HG02970 (cell line): Measurements from ENCODE around the gene AGBL3.
"Not testable (repeated sequence)": the region's sequence is repeated elsewhere in the genome, so short reads cannot be mapped to it uniquely, and the experiment has no call there.

ENCODE experiments used
- ATAC-seq: cut with Tn5 transposase; IDR thresholded peaks from one replicate; pipeline ENCODE4 v1.9.1; 2021; ENCODE audit warnings: mild to moderate bottlenecking, moderate library complexity, moderate number of reproducible peaks; ENCODE audit not compliant: unreplicated experiment, low FRiP score

The AGBL3 gene

DNA sequence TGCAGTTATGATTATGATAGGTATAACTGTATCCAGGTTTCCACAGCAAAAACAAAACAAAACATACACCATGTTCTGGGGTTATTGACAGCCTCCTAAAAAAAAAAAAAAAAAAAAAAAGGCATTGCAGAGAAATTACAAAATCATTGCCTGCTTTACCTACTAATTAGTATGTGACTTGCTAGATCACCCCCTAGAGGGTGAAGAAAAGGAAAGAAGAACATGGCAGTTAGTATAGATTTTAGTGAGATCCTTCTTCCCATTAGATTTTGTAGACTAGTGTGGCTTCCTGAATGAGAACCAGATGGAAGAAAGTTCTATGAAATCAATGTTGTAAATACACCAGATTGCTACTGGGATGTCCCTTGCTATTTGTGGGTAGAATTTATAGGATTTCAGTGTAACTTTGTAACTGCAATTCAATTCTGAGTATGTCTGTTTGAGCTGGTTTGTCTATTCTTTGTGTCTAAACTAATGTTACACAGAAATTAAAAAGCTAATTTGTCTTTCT is 24.0 kb upstream of the AGBL3 start:
- no peak for ATAC-seq

GRCh38 chr7:134963036-134963435 is 23.3 kb upstream of the AGBL3 start:
- no peak for ATAC-seq

- no peak for ATAC-seq
These were observed 19.6 kb upstream of the AGBL3 start for GRCh38 chr7:134966691-134967090.

GRCh38 chr7:134968110-134968509 is 18.2 kb upstream of the AGBL3 start:
- ATAC-seq, result no peak

- not testable (repeated sequence) for ATAC-seq
These were observed 4.7 kb upstream of the AGBL3 start for GRCh38 chr7:134981645-134982044.

- ATAC-seq, result no peak
These were observed 380 bp upstream of the AGBL3 start for GRCh38 chr7:134985894-134986362.

GRCh38 chr7:134988161-134988560 is 1.9 kb downstream of the AGBL3 start:
- no peak for ATAC-seq

GRCh38 chr7:134991469-134992339 is 5.4 kb downstream of the AGBL3 start:
- ATAC-seq, result no peak

GRCh38 chr7:134992626-134993179 is 6.4 kb downstream of the AGBL3 start:
- ATAC-seq, result peak; percentile 47

GRCh38 chr7:134993877-134994456 is 7.7 kb downstream of the AGBL3 start:
- ATAC-seq, result no peak

DNA sequence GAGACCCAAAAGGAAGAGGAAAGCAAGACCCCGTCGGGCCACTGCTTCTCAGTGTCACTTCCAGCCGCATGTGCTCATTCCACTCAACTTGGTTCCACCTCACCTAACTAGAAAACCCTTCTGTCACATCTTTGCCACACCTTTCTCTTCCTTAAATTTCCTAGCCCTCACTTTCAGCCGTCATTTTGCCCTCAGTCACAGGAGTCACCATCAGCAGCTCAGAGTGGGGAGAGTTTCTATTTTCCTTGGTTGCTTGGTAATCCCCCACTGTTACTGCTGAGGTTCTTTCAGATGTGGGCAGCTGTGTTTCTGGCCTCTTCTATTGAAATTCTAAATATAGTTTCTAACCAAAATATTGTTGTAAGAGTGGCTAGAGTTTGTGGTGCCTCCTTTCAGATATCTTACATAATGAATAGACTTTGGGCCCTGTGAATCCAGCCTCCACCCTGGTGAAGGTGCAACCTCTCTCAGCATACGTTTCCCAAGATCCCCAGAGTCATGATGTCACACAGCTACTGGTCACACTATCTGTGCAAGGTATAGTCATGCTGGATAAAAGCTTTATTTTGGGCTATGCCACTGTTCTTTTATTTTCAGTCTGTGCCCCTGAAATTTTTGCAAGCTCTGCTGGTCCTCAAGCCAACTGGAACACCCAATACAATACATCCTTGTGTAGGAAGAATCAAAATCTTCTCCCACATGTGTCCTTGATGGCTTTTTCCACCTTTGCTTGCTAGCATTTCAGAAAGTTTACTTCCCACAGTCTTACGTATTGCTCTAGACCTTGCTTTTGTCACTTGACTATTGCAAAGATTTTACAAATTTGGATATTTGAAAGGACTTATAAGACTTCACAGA is 9.2 kb downstream of the AGBL3 start:
- peak; percentile 49 for ATAC-seq

- ATAC-seq, result peak; percentile 33
These were observed 9.8 kb downstream of the AGBL3 start for GRCh38 chr7:134996097-134996550.

DNA sequence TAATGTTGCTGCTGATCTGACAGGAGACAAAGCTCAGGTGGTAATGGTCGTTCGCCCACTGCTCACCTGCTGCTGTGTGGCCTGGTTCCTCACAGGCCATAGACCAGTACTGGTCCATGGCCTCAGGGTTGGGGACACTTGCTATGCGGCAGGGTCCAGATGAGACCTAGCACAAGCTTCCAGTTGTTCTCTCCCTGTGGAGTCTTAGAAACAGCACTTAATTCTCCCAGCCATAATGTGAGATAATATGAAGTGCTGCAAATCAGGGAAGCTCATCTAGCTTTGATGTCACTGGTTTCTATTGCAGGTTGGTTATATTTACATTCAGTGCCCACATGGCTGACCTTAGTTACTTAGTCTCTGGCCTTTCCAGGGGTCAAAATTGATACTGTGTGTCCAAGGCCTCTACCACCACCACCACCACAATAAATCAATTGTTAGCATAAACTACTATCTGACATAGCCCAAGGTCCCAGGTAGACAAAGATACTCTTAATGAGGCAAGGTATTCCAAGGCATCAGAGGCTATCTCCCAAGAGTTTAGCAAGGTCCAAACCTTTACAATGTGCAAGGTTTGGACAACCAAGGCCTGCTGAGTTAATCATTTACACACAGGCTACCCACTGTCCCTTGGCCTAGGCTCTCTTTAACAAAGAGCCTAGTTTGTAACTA is 11.0 kb downstream of the AGBL3 start:
- no peak for ATAC-seq

- no peak for ATAC-seq
These were observed 12.8 kb downstream of the AGBL3 start for GRCh38 chr7:134999136-134999535.

DNA sequence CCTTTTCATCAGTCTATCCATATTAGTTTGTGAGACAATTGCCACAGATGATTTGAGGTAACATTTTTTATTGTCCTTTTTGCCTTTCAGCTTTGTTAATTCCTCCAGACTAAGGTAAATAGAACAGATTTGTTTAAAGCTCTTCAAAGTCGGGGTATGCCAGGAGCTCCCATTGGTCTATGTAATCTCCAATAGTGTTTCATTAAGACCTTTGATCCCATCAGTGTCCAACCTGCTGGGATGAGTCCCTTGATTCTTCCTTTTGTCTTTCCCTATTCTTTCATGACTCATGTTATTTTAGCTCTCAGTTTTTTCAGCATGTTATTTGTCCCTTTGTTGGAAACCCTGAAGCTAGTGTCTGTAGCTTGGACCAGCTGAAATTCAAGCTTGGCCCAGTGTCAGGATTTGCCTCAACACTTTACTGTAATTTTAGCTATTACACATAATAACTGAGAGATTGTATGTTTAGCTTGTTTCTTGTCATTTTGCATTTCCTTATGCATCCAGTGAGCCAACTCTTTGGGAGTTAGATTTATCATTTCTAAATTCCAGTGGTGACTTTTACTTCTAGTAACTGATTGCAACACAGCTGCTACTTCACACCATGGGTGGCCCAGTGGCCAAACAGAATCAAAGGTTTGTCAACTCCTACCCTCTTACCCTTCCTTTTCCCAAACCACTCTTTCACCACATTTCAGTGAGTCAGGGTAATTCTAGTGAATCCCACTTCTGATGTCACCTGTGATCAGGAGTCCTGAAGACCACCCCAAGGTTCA is 15.3 kb downstream of the AGBL3 start:
- no peak for ATAC-seq

- ATAC-seq, result no peak
These were observed 25.9 kb downstream of the AGBL3 start for GRCh38 chr7:135012229-135012628.

GRCh38 chr7:135023622-135024021 is 37.3 kb downstream of the AGBL3 start:
- ATAC-seq, result no peak

GRCh38 chr7:135035252-135035651 is 48.9 kb downstream of the AGBL3 start:
- ATAC-seq, result no peak

DNA sequence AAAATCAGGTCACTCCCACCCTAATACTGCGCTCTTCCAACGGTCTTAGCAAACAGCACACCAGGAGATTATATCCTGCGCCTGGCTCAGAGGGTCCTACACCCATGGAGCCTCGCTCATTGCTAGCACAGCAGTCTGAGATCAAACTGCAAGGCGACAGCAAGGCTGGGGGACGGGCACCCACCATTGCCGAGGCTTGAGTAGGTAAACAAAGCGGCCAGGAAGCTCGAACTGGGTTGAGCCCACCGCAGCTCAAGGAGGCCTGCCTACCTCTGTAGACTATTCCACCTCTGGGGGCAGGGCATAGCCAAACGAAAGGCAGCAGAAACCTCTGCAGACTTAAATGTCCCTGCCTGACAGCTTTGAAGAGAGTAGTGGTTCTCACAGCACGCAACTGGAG is 80.7 kb downstream of the AGBL3 start:
- ATAC-seq, result not testable (repeated sequence)
